ENCODE results near the gene PRKX.
"Not testable (repeated sequence)": the region's sequence is repeated elsewhere in the genome, so short reads cannot be mapped to it uniquely, and the experiment has no call there.

DNA sequence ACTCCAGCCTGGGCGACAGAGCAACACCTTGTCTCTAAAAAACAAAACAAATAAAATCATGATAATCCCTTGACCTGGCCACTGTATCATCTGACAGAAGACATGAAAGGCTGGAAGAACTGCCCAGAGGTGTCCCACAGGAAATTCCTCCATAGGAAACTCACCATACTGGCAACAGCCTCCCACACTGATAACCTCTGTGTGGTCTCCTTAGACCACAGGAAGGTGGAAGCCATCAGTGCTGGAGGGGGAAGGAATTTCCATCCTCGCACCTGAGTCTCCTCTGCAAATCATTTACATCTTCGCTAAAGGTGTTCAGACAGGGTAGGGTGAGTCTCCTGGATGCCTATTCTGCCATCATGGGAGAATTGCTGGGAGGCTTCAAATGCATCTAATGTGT is 10.2 kb downstream of the PRKX start:
- TF ChIP-seq POLR2A (IDR thresholded peaks at IDR 0.05) = not testable (repeated sequence)
- TF ChIP-seq, protein P1, sequence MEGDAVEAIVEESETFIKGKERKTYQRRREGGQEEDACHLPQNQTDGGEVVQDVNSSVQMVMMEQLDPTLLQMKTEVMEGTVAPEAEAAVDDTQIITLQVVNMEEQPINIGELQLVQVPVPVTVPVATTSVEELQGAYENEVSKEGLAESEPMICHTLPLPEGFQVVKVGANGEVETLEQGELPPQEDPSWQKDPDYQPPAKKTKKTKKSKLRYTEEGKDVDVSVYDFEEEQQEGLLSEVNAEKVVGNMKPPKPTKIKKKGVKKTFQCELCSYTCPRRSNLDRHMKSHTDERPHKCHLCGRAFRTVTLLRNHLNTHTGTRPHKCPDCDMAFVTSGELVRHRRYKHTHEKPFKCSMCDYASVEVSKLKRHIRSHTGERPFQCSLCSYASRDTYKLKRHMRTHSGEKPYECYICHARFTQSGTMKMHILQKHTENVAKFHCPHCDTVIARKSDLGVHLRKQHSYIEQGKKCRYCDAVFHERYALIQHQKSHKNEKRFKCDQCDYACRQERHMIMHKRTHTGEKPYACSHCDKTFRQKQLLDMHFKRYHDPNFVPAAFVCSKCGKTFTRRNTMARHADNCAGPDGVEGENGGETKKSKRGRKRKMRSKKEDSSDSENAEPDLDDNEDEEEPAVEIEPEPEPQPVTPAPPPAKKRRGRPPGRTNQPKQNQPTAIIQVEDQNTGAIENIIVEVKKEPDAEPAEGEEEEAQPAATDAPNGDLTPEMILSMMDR (IDR thresholded peaks at IDR 0.05) = not testable (repeated sequence)

Data from vagina (tissue), 2 donors.